DOHH2 (cell line): ENCODE results near the gene SAXO2.
A peak's percentile ranks its signal among the peaks of the same experiment; 100 is the strongest.
"Not testable (repeated sequence)": the region's sequence is repeated elsewhere in the genome, so short reads cannot be mapped to it uniquely, and the experiment has no call there.

Experiments used
- H3F3A ChIP-seq: fragments of 200-600 bp; sonication (generic), shearing (Covaris generic); 2 replicates; pipeline ENCODE4 v1.6.0; 2016; ENCODE audit warnings: antibody characterized with exemption, mild to moderate bottlenecking; ENCODE audit not compliant: control insufficient read depth, insufficient read depth
- H3K27ac ChIP-seq: fragments of 200-600 bp; sonication (generic); 2 replicates; pipeline ENCODE4 v1.5.1; 2014; ENCODE audit warnings: low read depth, mild to moderate bottlenecking, low read length, moderate library complexity
- H3K27me3 ChIP-seq: fragments of 200-600 bp; sonication (generic); 2 replicates; pipeline ENCODE4 v1.6.1; 2014; ENCODE audit warnings: mild to moderate bottlenecking, low read length, mixed read lengths; ENCODE audit not compliant: control insufficient read depth
- H3K36me3 ChIP-seq: fragments of 200-600 bp; sonication (generic); 2 replicates; pipeline ENCODE4 v1.6.1; 2014; ENCODE audit warnings: mild to moderate bottlenecking, low read length, moderate library complexity, mixed read lengths; ENCODE audit not compliant: control insufficient read depth
- H3K4me1 ChIP-seq: fragments of 200-600 bp; sonication (generic); 2 replicates; pipeline ENCODE4 v1.6.1; 2014; ENCODE audit warnings: mild to moderate bottlenecking, low read length, mixed read lengths; ENCODE audit not compliant: control insufficient read depth
- H3K4me2 ChIP-seq: fragments of 200-600 bp; sonication (generic); 2 replicates; pipeline ENCODE4 v1.6.0; 2014; ENCODE audit warnings: mild to moderate bottlenecking, low read length, moderate library complexity
- H3K4me3 ChIP-seq: fragments of 200-600 bp; sonication (generic); 2 replicates; pipeline ENCODE4 v1.5.1; 2014; ENCODE audit warnings: mild to moderate bottlenecking, low read length, mixed read lengths
- H3K79me2 ChIP-seq: fragments of 200-600 bp; sonication (generic); 2 replicates; pipeline ENCODE4 v1.6.1; 2014; ENCODE audit warnings: mild to moderate bottlenecking, low read length, mixed read lengths; ENCODE audit not compliant: control insufficient read depth
- H3K9me2 ChIP-seq: fragments of 200-600 bp; sonication (generic); replicated peaks from 2 replicates; pipeline ENCODE4 v1.6.1; 2014; ENCODE audit warnings: mild to moderate bottlenecking, low read length, mixed read lengths; ENCODE audit not compliant: control insufficient read depth
- H3K9me3 ChIP-seq: fragments of 200-600 bp; sonication (generic); 2 replicates; pipeline ENCODE4 v1.6.1; 2014; ENCODE audit warnings: antibody characterized with exemption, low read length, mixed read lengths; ENCODE audit not compliant: control insufficient read depth, insufficient read depth
- H4K20me1 ChIP-seq: fragments of 200-600 bp; sonication (generic); 2 replicates; pipeline ENCODE4 v1.6.0; 2014; ENCODE audit warnings: low read depth, mild to moderate bottlenecking, antibody characterized with exemption, low read length, moderate library complexity; ENCODE audit not compliant: control insufficient read depth, insufficient read depth
- CTCF ChIP-seq: fragments of 200-600 bp; sonication (generic); IDR thresholded peaks from one replicate; pipeline ENCODE4 v1.5.1; 2014; ENCODE audit warnings: antibody characterized with exemption, mild to moderate bottlenecking, low read depth, low read length; ENCODE audit not compliant: poor library complexity, severe bottlenecking
- EZH2phosphoT487 ChIP-seq: fragments of 200-600 bp; sonication (generic); IDR thresholded peaks from 2 replicates; pipeline ENCODE4 v1.6.1; 2017; ENCODE audit warnings: borderline replicate concordance, mild to moderate bottlenecking, antibody characterized with exemption, low read length, moderate library complexity, mixed read lengths

SAXO2 gene

GRCh38 chr15:82243644-82244043 lies 19.0 kb upstream of the SAXO2 start:
- not testable (repeated sequence) for H3K4me3 ChIP-seq, H3F3A ChIP-seq, H3K79me2 ChIP-seq, H3K9me2 ChIP-seq, H4K20me1 ChIP-seq, H3K4me1 ChIP-seq, H3K9me3 ChIP-seq, H3K27ac ChIP-seq, H3K4me2 ChIP-seq, H3K27me3 ChIP-seq
- H3K36me3 ChIP-seq, result peaks cover 26% of the 10 kb centered on the region

DNA sequence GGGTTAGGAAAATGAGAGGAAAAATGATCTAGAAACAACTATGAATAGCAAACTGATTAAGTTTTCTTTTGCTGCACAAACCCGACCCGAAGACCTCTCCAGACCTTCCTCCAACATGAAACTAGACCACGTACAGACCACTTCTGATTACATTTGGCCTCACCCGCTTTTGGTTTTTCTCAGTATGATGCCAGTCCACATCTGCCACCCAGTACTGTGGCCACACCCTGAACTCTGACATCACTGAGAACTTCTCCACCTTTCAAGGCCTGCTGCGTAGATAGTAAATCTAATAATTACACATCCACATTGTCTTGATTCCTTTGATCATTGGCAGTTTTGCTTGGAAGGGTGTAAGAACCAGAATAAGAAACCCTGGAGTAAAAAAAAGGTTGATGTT lies 16.7 kb upstream of the SAXO2 start:
- H3K27me3 ChIP-seq, H3K4me3 ChIP-seq, H3K27ac ChIP-seq, H3K4me2 ChIP-seq, H3K4me1 ChIP-seq, H3K36me3 ChIP-seq, H3K9me3 ChIP-seq, H3F3A ChIP-seq, H3K9me2 ChIP-seq, H4K20me1 ChIP-seq, H3K79me2 ChIP-seq: not testable (repeated sequence)

DNA sequence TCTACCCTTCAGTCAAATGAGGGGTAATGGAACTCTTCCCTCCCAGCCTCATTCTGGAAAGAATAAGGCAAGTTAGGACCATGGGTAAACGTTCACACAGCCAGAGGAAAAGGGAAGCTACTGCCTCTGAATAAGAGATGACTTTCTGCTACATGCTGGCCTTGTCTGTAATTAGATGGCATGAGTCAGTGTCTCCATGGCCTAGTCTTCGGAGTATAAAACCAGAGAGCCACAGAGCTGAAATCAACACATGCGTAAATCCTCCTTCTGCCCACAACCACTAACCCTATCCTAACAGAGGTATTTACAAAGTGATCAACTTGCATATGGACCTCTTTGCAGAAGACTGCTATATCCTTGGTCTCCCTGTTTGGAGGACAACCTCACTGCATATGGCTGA lies 14.4 kb upstream of the SAXO2 start:
- H3K27me3 ChIP-seq, H3K4me3 ChIP-seq, H3K27ac ChIP-seq, H3K4me2 ChIP-seq, H4K20me1 ChIP-seq, H3K9me3 ChIP-seq, H3F3A ChIP-seq, H3K79me2 ChIP-seq, H3K9me2 ChIP-seq, H3K4me1 ChIP-seq: not testable (repeated sequence)
- H3K36me3 ChIP-seq, result peaks cover 11% of the 10 kb centered on the region; the same call in 1 of the 2 replicates

- Histone ChIP-seq H3K4me3 (peak overlapping the region; percentile 96), H3K36me3 (peaks cover 38% of the 10 kb centered on the region), H3K4me2 (peak overlapping the region; percentile 80), H3K79me2 (peaks cover 34% of the 10 kb centered on the region), H3K27ac (peak overlapping the region; percentile 60), H3K4me1 (peaks cover 29% of the 10 kb centered on the region)
- H4K20me1 ChIP-seq, H3K27me3 ChIP-seq, H3K9me2 ChIP-seq, H3K9me3 ChIP-seq, H3F3A ChIP-seq: not testable (repeated sequence)
Measured at GRCh38 chr15:82261566-82262421, 824 bp upstream of the SAXO2 start.

- Histone ChIP-seq H3K27me3 (no peaks in the 10 kb centered on the region), H4K20me1 (peaks cover 3% of the 10 kb centered on the region; the same call in 1 of the 2 replicates), H3K79me2 (peaks cover 34% of the 10 kb centered on the region), H3F3A (no peaks in the 10 kb centered on the region), H3K4me2 (peak overlapping the region; percentile 80), H3K4me1 (peaks cover 36% of the 10 kb centered on the region), H3K9me3 (no peaks in the 10 kb centered on the region), H3K4me3 (peak overlapping the region; percentile 96), H3K27ac (no peak overlapping the region), H3K36me3 (peaks cover 27% of the 10 kb centered on the region), H3K9me2 (no peaks in the 10 kb centered on the region)
- no peak for TF ChIP-seq EZH2phosphoT487
- no peak for TF ChIP-seq CTCF
Measured at GRCh38 chr15:82263350-82263749, 732 bp downstream of the SAXO2 start.

GRCh38 chr15:82267137-82267536 lies 4.5 kb downstream of the SAXO2 start:
- not testable (repeated sequence) for H3K27me3 ChIP-seq, H4K20me1 ChIP-seq, H3F3A ChIP-seq, H3K9me3 ChIP-seq, H3K27ac ChIP-seq, H3K4me3 ChIP-seq, H3K36me3 ChIP-seq, H3K79me2 ChIP-seq, H3K9me2 ChIP-seq
- Histone ChIP-seq H3K4me1 (peaks cover 25% of the 10 kb centered on the region), H3K4me2 (peak overlapping the region; percentile 39)

DNA sequence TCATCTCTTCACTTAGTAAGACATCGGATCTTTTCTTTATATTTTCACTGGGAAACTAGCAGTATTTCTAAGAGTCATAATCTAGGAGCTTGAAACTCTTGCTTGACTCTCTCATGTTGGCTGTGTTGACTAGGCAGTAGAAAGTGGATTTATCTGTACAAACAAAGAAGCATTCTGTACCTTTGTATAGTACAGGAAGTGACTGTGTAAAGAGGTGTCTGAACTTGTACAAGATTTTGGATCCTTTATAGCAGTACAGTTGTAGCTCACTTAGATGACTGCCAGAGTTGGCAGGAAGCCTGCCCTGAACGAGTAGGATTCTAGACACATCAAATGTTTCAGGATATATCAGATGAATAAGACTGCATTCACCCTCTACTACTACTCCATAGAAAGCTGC lies 5.8 kb downstream of the SAXO2 start:
- not testable (repeated sequence) for H4K20me1 ChIP-seq, H3K27me3 ChIP-seq, H3K36me3 ChIP-seq, H3K79me2 ChIP-seq, H3K9me3 ChIP-seq, H3K9me2 ChIP-seq, H3K4me3 ChIP-seq, H3K4me2 ChIP-seq, H3K27ac ChIP-seq, H3F3A ChIP-seq
- peaks cover 20% of the 10 kb centered on the region for H3K4me1 ChIP-seq
